ENCODE results near the gene SLIT1.

Gene SLIT1

GRCh38 chr10:97000487-97001182 is 185.1 kb downstream of the SLIT1 start (continued):
- TF ChIP-seq PATZ1 (CRISPR knock-in tag; IDR thresholded peaks at IDR 0.05; ENCODE audit: borderline replicate concordance): no peak
- TF ChIP-seq ZNF8 (CRISPR knock-in tag; IDR thresholded peaks at IDR 0.05): no peak
- no peak for TF ChIP-seq ESRRG (CRISPR knock-in tag; IDR thresholded peaks at IDR 0.05)

- no peak for ATAC-seq
- no peak for TF ChIP-seq RARB (CRISPR knock-in tag; IDR thresholded peaks at IDR 0.05)
- no peak for TF ChIP-seq PATZ1 (CRISPR knock-in tag; IDR thresholded peaks at IDR 0.05; ENCODE audit: borderline replicate concordance)
- TF ChIP-seq ZNF70 (CRISPR knock-in tag; IDR thresholded peaks at IDR 0.05): no peak
- TF ChIP-seq BACH2 (CRISPR knock-in tag; IDR thresholded peaks at IDR 0.05; ENCODE audit: borderline replicate concordance): no peak
- TF ChIP-seq ISL1 (CRISPR knock-in tag; IDR thresholded peaks at IDR 0.05): no peak
- no peak for TF ChIP-seq PPARA (CRISPR knock-in tag; IDR thresholded peaks at IDR 0.05; ENCODE audit: borderline replicate concordance)
- no peak for TF ChIP-seq GLIS3 (CRISPR knock-in tag; IDR thresholded peaks at IDR 0.05)
- TF ChIP-seq ARNTL (CRISPR knock-in tag; IDR thresholded peaks at IDR 0.05; ENCODE audit: borderline replicate concordance, low read depth): no peak
- TF ChIP-seq ZFP30 (CRISPR knock-in tag; IDR thresholded peaks at IDR 0.05): no peak
- no peak for TF ChIP-seq ZNF8 (CRISPR knock-in tag; IDR thresholded peaks at IDR 0.05)
- TF ChIP-seq TCF4 (CRISPR knock-in tag; IDR thresholded peaks at IDR 0.05; ENCODE audit: borderline replicate concordance): no peak
- TF ChIP-seq TSHZ2 (CRISPR knock-in tag; IDR thresholded peaks at IDR 0.05): no peak
- no peak for TF ChIP-seq CREB5 (CRISPR knock-in tag; IDR thresholded peaks at IDR 0.05; ENCODE audit: low read depth)
- TF ChIP-seq ZC3H10 (CRISPR knock-in tag; IDR thresholded peaks at IDR 0.05): no peak
These were observed 185.8 kb downstream of the SLIT1 start for GRCh38 chr10:96999987-97000386.

- TF ChIP-seq PATZ1 (CRISPR knock-in tag; IDR thresholded peaks at IDR 0.05; ENCODE audit: borderline replicate concordance): no peak
- TF ChIP-seq TCF4 (CRISPR knock-in tag; IDR thresholded peaks at IDR 0.05; ENCODE audit: borderline replicate concordance): no peak
- TF ChIP-seq SNAI2 (CRISPR knock-in tag; IDR thresholded peaks at IDR 0.05): no peak
- no peak for TF ChIP-seq ZFP30 (CRISPR knock-in tag; IDR thresholded peaks at IDR 0.05)
- no peak for TF ChIP-seq BACH2 (CRISPR knock-in tag; IDR thresholded peaks at IDR 0.05; ENCODE audit: borderline replicate concordance)
- TF ChIP-seq POU6F1 (CRISPR knock-in tag; IDR thresholded peaks at IDR 0.05; ENCODE audit: borderline replicate concordance, low read depth): no peak
- TF ChIP-seq ESRRG (CRISPR knock-in tag; IDR thresholded peaks at IDR 0.05): no peak
- ATAC-seq: no peak
These were observed 186.4 kb downstream of the SLIT1 start for GRCh38 chr10:96999337-96999736.
